Measurements from ENCODE around the gene P2RX2.
A peak's percentile ranks its signal among the peaks of the same experiment; 100 is the strongest.
"Not testable (repeated sequence)": the region's sequence is repeated elsewhere in the genome, so short reads cannot be mapped to it uniquely, and the experiment has no call there.

P2RX2 gene

GRCh38 chr12:132584429-132584828 is 34.1 kb upstream of the P2RX2 start:
- DNase-seq, result no peak

GRCh38 chr12:132585177-132585576 is 33.4 kb upstream of the P2RX2 start:
- no peak for DNase-seq

- DNase-seq, result no peak
Observed at GRCh38 chr12:132586929-132587328, 31.6 kb upstream of the P2RX2 start.

GRCh38 chr12:132587781-132588180 is 30.8 kb upstream of the P2RX2 start:
- no peak for DNase-seq

GRCh38 chr12:132588319-132588718 is 30.3 kb upstream of the P2RX2 start:
- no peak for DNase-seq

- no peak for DNase-seq
Observed at GRCh38 chr12:132588821-132589669, 29.5 kb upstream of the P2RX2 start.

- no peak for DNase-seq
Observed at GRCh38 chr12:132591107-132591935, 27.3 kb upstream of the P2RX2 start.

GRCh38 chr12:132592282-132592970 is 26.1 kb upstream of the P2RX2 start:
- DNase-seq, result no peak

- no peak for DNase-seq
Observed at GRCh38 chr12:132593071-132593470, 25.5 kb upstream of the P2RX2 start.

GRCh38 chr12:132593521-132593920 is 25.1 kb upstream of the P2RX2 start:
- no peak for DNase-seq

- DNase-seq, result peak; percentile 97
Observed at GRCh38 chr12:132593938-132594358, 24.6 kb upstream of the P2RX2 start.

- DNase-seq, result no peak
Observed at GRCh38 chr12:132595183-132595582, 23.4 kb upstream of the P2RX2 start.

GRCh38 chr12:132596016-132596415 is 22.6 kb upstream of the P2RX2 start:
- DNase-seq, result no peak

- DNase-seq, result peak; percentile 48
Observed at GRCh38 chr12:132597333-132598316, 21.0 kb upstream of the P2RX2 start.

- not testable (repeated sequence) for DNase-seq
Observed at GRCh38 chr12:132599502-132599901, 19.1 kb upstream of the P2RX2 start.

- no peak for DNase-seq
Observed at GRCh38 chr12:132600048-132601032, 18.2 kb upstream of the P2RX2 start.

- DNase-seq, result no peak
Observed at GRCh38 chr12:132601171-132601883, 17.2 kb upstream of the P2RX2 start.

GRCh38 chr12:132602572-132603239 is 15.9 kb upstream of the P2RX2 start:
- DNase-seq, result no peak

All from NCI-H2227 treated with DMSO at 0.1 percent for 48 hours (cell line).